ENCODE results near the gene MBD5.

MBD5 gene

GRCh38 chr2:148136441-148136840, 115.5 kb downstream of the MBD5 start:
- H3K27ac ChIP-seq, result no peak overlapping the region
- TF ChIP-seq ZFX (IDR thresholded peaks at IDR 0.05; ENCODE audit: borderline replicate concordance) (no peak), CTCF (IDR thresholded peaks at IDR 0.05) (no peak)

- H3K27ac ChIP-seq, result no peak overlapping the region
- TF ChIP-seq ZFX (IDR thresholded peaks at IDR 0.05; ENCODE audit: borderline replicate concordance) (no peak), CTCF (IDR thresholded peaks at IDR 0.05) (no peak)
These were observed 141.1 kb downstream of the MBD5 start for GRCh38 chr2:148161909-148162435.

- TF ChIP-seq CTCF (IDR thresholded peaks at IDR 0.05), result no peak
- TF ChIP-seq ZFX (IDR thresholded peaks at IDR 0.05; ENCODE audit: borderline replicate concordance), result no peak
- H3K27ac ChIP-seq, result no peak overlapping the region
These were observed 142.0 kb downstream of the MBD5 start for GRCh38 chr2:148162871-148163270.

- TF ChIP-seq ZFX (IDR thresholded peaks at IDR 0.05; ENCODE audit: borderline replicate concordance) (no peak), CTCF (IDR thresholded peaks at IDR 0.05) (no peak)
- no peak overlapping the region for H3K27ac ChIP-seq
These were observed 145.1 kb downstream of the MBD5 start for GRCh38 chr2:148165975-148166374.

- TF ChIP-seq ZFX (IDR thresholded peaks at IDR 0.05; ENCODE audit: borderline replicate concordance), result no peak
- TF ChIP-seq CTCF (IDR thresholded peaks at IDR 0.05), result no peak
- H3K27ac ChIP-seq, result no peak overlapping the region
These were observed 146.4 kb downstream of the MBD5 start for GRCh38 chr2:148167241-148167766.

GRCh38 chr2:148167855-148168254, 147.0 kb downstream of the MBD5 start:
- TF ChIP-seq CTCF (IDR thresholded peaks at IDR 0.05), result no peak
- TF ChIP-seq ZFX (IDR thresholded peaks at IDR 0.05; ENCODE audit: borderline replicate concordance), result no peak
- no peak overlapping the region for H3K27ac ChIP-seq

- no peak overlapping the region for H3K27ac ChIP-seq
- TF ChIP-seq CTCF (IDR thresholded peaks at IDR 0.05) (no peak), ZFX (IDR thresholded peaks at IDR 0.05; ENCODE audit: borderline replicate concordance) (no peak)
These were observed 151.4 kb downstream of the MBD5 start for GRCh38 chr2:148172131-148172753.
